Spinal cord (tissue), 10 donors: ENCODE data around the gene CMIP. TPM values are rescaled to one million over a fixed set of nuclear protein-coding genes. Genes with fewer than 3 reads are reported as not detected.

Source experiments
- DNase-seq, 6 donors: peaks; one replicate each; pipeline versions ENCODE4 v3.0.0 to v3.0.0-alpha.2; 2013 to 2015; ENCODE audit warnings: low spot score in 6 of 6, low read depth in 4 of 6
- H3K27ac ChIP-seq: one replicate; pipeline ENCODE4 v1.5.1; 2013; ENCODE audit warnings: low read depth, low read length, control low read depth
- H3K27me3 ChIP-seq: one replicate; pipeline ENCODE4 v1.6.1; 2013; ENCODE audit warnings: low read length; ENCODE audit not compliant: control insufficient read depth, insufficient read depth
- H3K36me3 ChIP-seq: one replicate; pipeline ENCODE4 v1.6.1; 2013; ENCODE audit warnings: low read length; ENCODE audit not compliant: control insufficient read depth, insufficient read depth
- H3K4me1 ChIP-seq: one replicate; pipeline ENCODE4 v1.6.1; 2013; ENCODE audit warnings: low read length; ENCODE audit not compliant: control insufficient read depth, insufficient read depth
- H3K4me3 ChIP-seq: one replicate; pipeline ENCODE4 v1.5.1; 2013; ENCODE audit warnings: low read depth, low read length, control low read depth
- H3K9me3 ChIP-seq: one replicate; pipeline ENCODE4 v1.6.1; 2013; ENCODE audit warnings: low read length; ENCODE audit not compliant: control insufficient read depth, insufficient read depth
- WGBS: methylation state at CpG from one replicate; pipeline ENCODE4 v1.1.5; 2013; ENCODE audit warnings: missing lambda C conversion rate; ENCODE audit not compliant: insufficient coverage; 5-methylcytosine and 5-hydroxymethylcytosine counted together
- polyA plus RNA-seq, 2 donors: library from polyadenylated mRNA; unstranded; fragments of 120-200 nt; gene quantifications; one replicate each; pipeline ENCODE4 v1.2.1, GENCODE V29; 2013; ENCODE audit not compliant: insufficient read length in 2 of 2
- total RNA-seq, 2 donors: library from RNA; depleted of rRNA in 1 of 2; stranded (reverse); fragments of 120-200 nt in 1 of 2; fragments of >200 nt in 1 of 2; gene quantifications; one replicate each; pipeline versions ENCODE4 v1.2.3 to v1.2.4, GENCODE V29; 2013 to 2014
- donor health status: healthy.

Gene CMIP
- total and polyA plus RNA-seq, 4 donors = 20.6 to 151 (median 100) TPM

- no peaks in the 10 kb centered on the region for H3K27me3 ChIP-seq
Measured at GRCh38 chr16:81716478-81717225, 272.0 kb downstream of the CMIP start.

GRCh38 chr16:81717662-81718189 is 273.1 kb downstream of the CMIP start:
- DNase-seq = no peak
- Histone ChIP-seq H3K9me3 (no peaks in the 10 kb centered on the region), H3K27me3 (no peaks in the 10 kb centered on the region), H3K4me1 (peaks cover 18% of the 10 kb centered on the region), H3K27ac (no peak overlapping the region), H3K36me3 (no peaks in the 10 kb centered on the region), H3K4me3 (no peak overlapping the region)
- WGBS = 79% methylated on average over 8 of the region's 8 CpGs

More at GRCh38 chr16:81716478-81717225, 272.0 kb downstream of the CMIP start:
- WGBS = 85% methylated on average over 2 of the region's 10 CpGs
- no peak overlapping the region for H3K27ac ChIP-seq
- DNase-seq = no peak
- peaks cover 5% of the 10 kb centered on the region for H3K36me3 ChIP-seq
- peaks cover 24% of the 10 kb centered on the region for H3K4me1 ChIP-seq
- no peaks in the 10 kb centered on the region for H3K9me3 ChIP-seq
- no peak overlapping the region for H3K4me3 ChIP-seq

- Histone ChIP-seq H3K27me3 (no peaks in the 10 kb centered on the region), H3K4me1 (peaks cover 14% of the 10 kb centered on the region), H3K9me3 (no peaks in the 10 kb centered on the region), H3K4me3 (no peak overlapping the region), H3K36me3 (no peaks in the 10 kb centered on the region), H3K27ac (no peak overlapping the region)
- no peak for DNase-seq
- 95% methylated on average over 2 of the region's 5 CpGs for WGBS
Measured at GRCh38 chr16:81718637-81719036, 274.0 kb downstream of the CMIP start.

- Histone ChIP-seq H3K9me3 (no peaks in the 10 kb centered on the region), H3K4me3 (no peak overlapping the region), H3K4me1 (peaks cover 4% of the 10 kb centered on the region), H3K36me3 (no peaks in the 10 kb centered on the region), H3K27me3 (no peaks in the 10 kb centered on the region), H3K27ac (no peak overlapping the region)
- WGBS = 82% methylated on average over 2 of the region's 2 CpGs
- no peak for DNase-seq
Measured at GRCh38 chr16:81719993-81720392, 275.4 kb downstream of the CMIP start.

GRCh38 chr16:81720973-81721906 is 276.6 kb downstream of the CMIP start:
- H3K4me3 ChIP-seq = no peak overlapping the region
- H3K36me3 ChIP-seq = no peaks in the 10 kb centered on the region
- no peak for DNase-seq
- H3K4me1 ChIP-seq = peaks cover 4% of the 10 kb centered on the region
- no peaks in the 10 kb centered on the region for H3K9me3 ChIP-seq
- 97% methylated on average over 5 of the region's 10 CpGs for WGBS
- H3K27me3 ChIP-seq = no peaks in the 10 kb centered on the region
- H3K27ac ChIP-seq = no peak overlapping the region

GRCh38 chr16:81723098-81723723 is 278.6 kb downstream of the CMIP start:
- no peak overlapping the region for H3K27ac ChIP-seq
- no peaks in the 10 kb centered on the region for H3K27me3 ChIP-seq
- H3K9me3 ChIP-seq = no peaks in the 10 kb centered on the region
- no CpG with 5 or more reads among the region's 8 CpGs for WGBS
- H3K4me1 ChIP-seq = peaks cover 4% of the 10 kb centered on the region
- no peak overlapping the region for H3K4me3 ChIP-seq
- DNase-seq = peak; percentile 74 to 97 (median 80)
- no peaks in the 10 kb centered on the region for H3K36me3 ChIP-seq

- Histone ChIP-seq H3K4me1 (peaks cover 12% of the 10 kb centered on the region), H3K27ac (no peak overlapping the region)
- WGBS = 89% methylated on average over 4 of the region's 4 CpGs
Measured at GRCh38 chr16:81728435-81728834, 283.8 kb downstream of the CMIP start.

GRCh38 chr16:81729451-81729850 is 284.8 kb downstream of the CMIP start:
- no peak overlapping the region for H3K27ac ChIP-seq
- WGBS = 79% methylated on average over 8 of the region's 16 CpGs

More at GRCh38 chr16:81728435-81728834, 283.8 kb downstream of the CMIP start:
- Histone ChIP-seq H3K4me3 (no peak overlapping the region), H3K27me3 (no peaks in the 10 kb centered on the region), H3K36me3 (no peaks in the 10 kb centered on the region), H3K9me3 (no peaks in the 10 kb centered on the region)
- DNase-seq = no peak

More at GRCh38 chr16:81729451-81729850, 284.8 kb downstream of the CMIP start:
- Histone ChIP-seq H3K36me3 (no peaks in the 10 kb centered on the region), H3K4me3 (no peak overlapping the region), H3K9me3 (no peaks in the 10 kb centered on the region), H3K4me1 (peaks cover 12% of the 10 kb centered on the region), H3K27me3 (no peaks in the 10 kb centered on the region)
- DNase-seq = no peak
